ENCODE data around the gene COL4A2.

COL4A2 gene

GRCh38 chr13:110454227-110454859 is 147.3 kb downstream of the COL4A2 start:
- TF ChIP-seq GATA3 (IDR thresholded peaks at IDR 0.05; ENCODE audit: low read depth, low read length) (no peak), GATA2 (IDR thresholded peaks at IDR 0.05; ENCODE audit: low read depth, low read length) (no peak)

GRCh38 chr13:110454956-110455355 is 147.9 kb downstream of the COL4A2 start:
- TF ChIP-seq GATA3 (IDR thresholded peaks at IDR 0.05; ENCODE audit: low read depth, low read length): no peak
- no peak for TF ChIP-seq GATA2 (IDR thresholded peaks at IDR 0.05; ENCODE audit: low read depth, low read length)

GRCh38 chr13:110455444-110455843 is 148.4 kb downstream of the COL4A2 start:
- TF ChIP-seq GATA2 (IDR thresholded peaks at IDR 0.05; ENCODE audit: low read depth, low read length) (no peak), GATA3 (IDR thresholded peaks at IDR 0.05; ENCODE audit: low read depth, low read length) (no peak)

- TF ChIP-seq GATA3 (IDR thresholded peaks at IDR 0.05; ENCODE audit: low read depth, low read length) (no peak), GATA2 (IDR thresholded peaks at IDR 0.05; ENCODE audit: low read depth, low read length) (no peak)
Observed at GRCh38 chr13:110455941-110456340, 148.9 kb downstream of the COL4A2 start.

GRCh38 chr13:110456550-110456949 is 149.5 kb downstream of the COL4A2 start:
- no peak for TF ChIP-seq GATA2 (IDR thresholded peaks at IDR 0.05; ENCODE audit: low read depth, low read length)
- TF ChIP-seq GATA3 (IDR thresholded peaks at IDR 0.05; ENCODE audit: low read depth, low read length): no peak

GRCh38 chr13:110457361-110457760 is 150.3 kb downstream of the COL4A2 start:
- TF ChIP-seq GATA3 (IDR thresholded peaks at IDR 0.05; ENCODE audit: low read depth, low read length) (no peak), GATA2 (IDR thresholded peaks at IDR 0.05; ENCODE audit: low read depth, low read length) (no peak)

- TF ChIP-seq GATA2 (IDR thresholded peaks at IDR 0.05; ENCODE audit: low read depth, low read length) (no peak), GATA3 (IDR thresholded peaks at IDR 0.05; ENCODE audit: low read depth, low read length) (no peak)
Observed at GRCh38 chr13:110458017-110458416, 150.9 kb downstream of the COL4A2 start.

GRCh38 chr13:110458594-110459365 is 151.7 kb downstream of the COL4A2 start:
- TF ChIP-seq GATA3 (IDR thresholded peaks at IDR 0.05; ENCODE audit: low read depth, low read length) (no peak), GATA2 (IDR thresholded peaks at IDR 0.05; ENCODE audit: low read depth, low read length) (no peak)

DNA sequence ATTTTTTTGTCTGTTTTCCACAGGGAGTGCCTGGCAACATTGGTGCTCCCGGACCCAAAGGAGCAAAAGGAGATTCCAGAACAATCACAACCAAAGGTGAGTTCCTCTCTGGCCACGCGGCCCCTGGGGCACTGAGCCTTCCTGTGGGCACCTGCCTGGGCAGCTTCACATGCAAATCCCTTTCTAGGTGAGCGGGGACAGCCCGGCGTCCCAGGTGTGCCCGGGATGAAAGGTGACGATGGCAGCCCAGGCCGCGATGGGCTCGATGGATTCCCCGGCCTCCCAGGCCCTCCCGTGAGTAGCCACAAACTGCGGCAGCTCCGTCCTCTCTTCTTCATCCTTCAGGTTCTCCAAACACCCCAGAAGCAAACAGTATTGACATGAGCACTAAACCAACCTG is 155.0 kb downstream of the COL4A2 start:
- TF ChIP-seq GATA3 (IDR thresholded peaks at IDR 0.05; ENCODE audit: low read depth, low read length) (no peak), GATA2 (IDR thresholded peaks at IDR 0.05; ENCODE audit: low read depth, low read length) (no peak)

DNA sequence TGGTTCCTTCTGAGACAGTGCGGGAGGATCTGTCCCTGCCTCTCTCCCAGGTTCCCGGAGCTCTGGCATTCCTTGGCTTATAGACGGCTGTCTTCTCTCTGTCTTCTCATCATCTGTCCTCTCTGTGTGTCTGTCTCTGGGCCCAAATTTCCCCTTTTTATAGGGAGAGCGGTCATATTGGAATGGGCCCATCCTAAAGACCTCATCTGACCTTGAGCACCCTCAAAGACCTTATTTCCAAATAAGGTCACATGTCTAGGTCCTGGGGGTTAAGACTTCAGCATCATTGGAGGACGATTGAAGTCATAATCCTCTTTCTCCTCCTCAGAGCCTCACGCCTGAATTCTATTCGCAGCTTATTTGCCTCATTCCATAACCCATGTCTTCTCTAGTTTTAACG is 156.1 kb downstream of the COL4A2 start:
- no peak for TF ChIP-seq GATA2 (IDR thresholded peaks at IDR 0.05; ENCODE audit: low read depth, low read length)

- TF ChIP-seq GATA2 (IDR thresholded peaks at IDR 0.05; ENCODE audit: low read depth, low read length) (no peak), GATA3 (IDR thresholded peaks at IDR 0.05; ENCODE audit: low read depth, low read length) (no peak)
Observed at GRCh38 chr13:110463871-110464510, 156.9 kb downstream of the COL4A2 start.

DNA sequence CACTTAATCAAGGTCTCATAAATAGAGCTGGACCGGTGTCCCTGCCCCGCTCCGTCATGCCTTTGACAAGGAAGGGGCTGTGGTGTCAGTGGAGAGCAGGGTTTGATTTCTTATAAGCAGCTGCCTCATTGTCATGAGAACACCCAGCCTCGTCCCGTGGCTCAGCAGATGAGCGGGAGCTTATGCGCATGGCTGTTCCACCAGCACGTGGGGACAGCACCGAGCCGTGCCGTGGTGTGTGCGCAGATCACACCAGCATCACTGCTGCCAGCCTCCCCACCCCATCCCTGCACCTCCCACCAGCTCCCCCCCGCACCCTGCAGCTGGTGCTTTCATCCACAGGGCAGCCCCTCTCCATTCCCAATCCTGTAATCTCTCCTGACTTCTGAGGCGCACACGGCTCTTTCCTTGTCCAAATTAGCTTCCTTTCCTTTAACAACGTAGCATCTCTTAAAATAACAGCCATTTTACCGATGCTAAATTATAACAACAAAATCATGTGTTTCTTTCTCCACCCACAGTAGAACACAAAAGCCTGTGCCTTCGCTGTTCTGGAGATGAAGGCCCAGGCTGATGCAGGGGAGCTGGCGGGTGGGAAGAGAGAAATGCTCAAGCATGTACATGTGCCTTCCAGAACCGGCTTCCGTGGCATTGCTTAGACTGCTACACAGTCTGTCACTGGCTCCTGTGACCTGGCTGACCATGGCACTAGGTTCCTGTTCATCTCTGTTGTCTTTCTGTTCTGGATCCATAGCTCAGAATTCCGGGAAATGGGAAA is 157.7 kb downstream of the COL4A2 start:
- TF ChIP-seq GATA3 (IDR thresholded peaks at IDR 0.05; ENCODE audit: low read depth, low read length): no peak
- TF ChIP-seq GATA2 (IDR thresholded peaks at IDR 0.05; ENCODE audit: low read depth, low read length): no peak

GRCh38 chr13:110465696-110466095 is 158.6 kb downstream of the COL4A2 start:
- TF ChIP-seq GATA2 (IDR thresholded peaks at IDR 0.05; ENCODE audit: low read depth, low read length) (no peak), GATA3 (IDR thresholded peaks at IDR 0.05; ENCODE audit: low read depth, low read length) (no peak)

DNA sequence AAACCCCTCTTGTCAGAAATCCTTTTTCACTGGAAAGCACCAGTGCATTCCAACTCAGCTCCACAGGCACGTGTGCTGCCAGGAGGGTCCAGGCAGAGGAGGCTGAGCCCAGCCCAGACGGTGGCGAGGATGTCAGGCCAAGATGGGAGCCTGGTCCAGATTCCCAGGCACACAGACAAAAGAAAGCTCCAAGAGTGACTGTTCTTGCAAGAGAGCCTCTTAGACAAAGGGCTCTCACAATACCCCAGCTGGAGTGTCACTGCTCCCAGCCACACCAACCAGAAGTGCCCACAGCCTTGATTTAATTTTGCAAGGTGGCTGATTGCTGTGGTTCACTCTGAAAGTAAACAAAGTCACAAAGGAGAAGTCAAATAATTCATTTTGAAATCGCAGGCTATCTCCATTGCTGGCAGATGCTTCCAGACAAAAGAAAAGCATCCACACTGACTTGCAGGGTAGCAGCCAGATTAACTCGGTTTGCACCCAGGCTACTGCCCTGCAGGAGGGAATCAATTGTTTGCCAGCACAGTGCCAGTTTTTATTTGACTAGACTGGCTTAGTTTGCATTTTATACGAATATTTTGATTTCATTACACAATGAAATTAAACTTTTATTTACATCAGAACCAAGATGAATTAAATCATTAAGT is 159.3 kb downstream of the COL4A2 start:
- TF ChIP-seq GATA3 (IDR thresholded peaks at IDR 0.05; ENCODE audit: low read depth, low read length) (no peak), GATA2 (IDR thresholded peaks at IDR 0.05; ENCODE audit: low read depth, low read length) (no peak)

Measured in SH-SY5Y (cell line).